ENCODE results near the gene SCT. TPM values are rescaled to one million over a fixed set of nuclear protein-coding genes. Genes with fewer than 3 reads are reported as not detected.
"Not testable (repeated sequence)": the region's sequence is repeated elsewhere in the genome, so short reads cannot be mapped to it uniquely, and the experiment has no call there.

Gene SCT
- polyA plus RNA-seq, 3 donors from 2014 or later: not detected

- no peak for DNase-seq
- no peak overlapping the region for H3K4me3 Mint-ChIP-seq
- no peaks in the 10 kb centered on the region for H3K27me3 Mint-ChIP-seq (ENCODE audit: low read depth in 3 of 3)
- no peak overlapping the region for H3K27ac Mint-ChIP-seq
- no peaks in the 10 kb centered on the region for H3K4me1 Mint-ChIP-seq
- H3K9me3 Mint-ChIP-seq: no peaks in the 10 kb centered on the region
- H3K36me3 Mint-ChIP-seq: peaks cover 0 to 6% (median 0%) of the 10 kb centered on the region in 3 donors
Observed at GRCh38 chr11:655036-655726, 28.2 kb upstream of the SCT start.

DNA sequence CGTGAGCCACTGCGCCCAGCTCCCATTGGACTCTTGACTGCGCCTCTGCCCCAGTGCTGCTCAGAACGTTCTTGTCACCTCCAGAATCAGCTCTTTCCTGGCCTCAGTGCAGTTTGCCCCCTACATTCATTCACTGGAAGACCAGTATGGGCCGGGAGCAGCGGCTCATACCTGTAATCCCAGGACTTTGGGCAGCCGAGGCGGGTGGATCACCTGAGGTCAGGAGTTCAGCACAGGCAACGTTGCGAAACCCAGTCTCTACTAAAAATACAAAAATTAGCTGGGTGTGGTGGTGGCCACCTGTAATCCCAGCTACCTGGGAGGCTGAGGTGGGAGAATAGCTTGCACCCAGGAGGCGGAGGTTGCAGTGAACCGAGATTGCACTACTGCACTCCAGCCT lies 27.5 kb upstream of the SCT start:
- not testable (repeated sequence) for H3K27ac Mint-ChIP-seq; H3K27me3 Mint-ChIP-seq (ENCODE audit: low read depth in 3 of 3); H3K4me1 Mint-ChIP-seq; H3K4me3 Mint-ChIP-seq; H3K36me3 Mint-ChIP-seq; H3K9me3 Mint-ChIP-seq; DNase-seq

DNA sequence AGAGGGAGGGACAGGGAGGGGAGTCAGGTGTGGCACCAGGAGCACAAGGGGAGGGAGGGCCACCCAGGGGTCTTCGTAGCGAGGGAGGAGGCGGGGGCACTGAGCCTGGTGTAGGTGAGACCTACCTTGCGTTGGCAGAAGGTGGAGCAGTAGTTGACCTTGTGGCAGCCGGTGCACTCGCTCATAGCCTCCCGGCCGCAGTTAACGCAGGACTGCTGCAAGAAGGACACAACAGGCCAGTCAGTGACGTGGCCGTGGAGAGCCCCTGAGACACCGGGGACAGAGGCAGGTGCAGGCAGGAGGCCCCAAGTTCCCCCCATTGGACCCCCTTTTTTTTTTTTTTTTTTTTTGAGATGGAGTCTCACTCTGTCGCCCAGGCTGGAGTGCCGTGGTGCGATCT lies 26.9 kb upstream of the SCT start:
- no peak for DNase-seq
- H3K27me3 Mint-ChIP-seq (ENCODE audit: low read depth in 3 of 3): no peaks in the 10 kb centered on the region
- no peaks in the 10 kb centered on the region for H3K4me1 Mint-ChIP-seq
- H3K27ac Mint-ChIP-seq: no peak overlapping the region
- no peaks in the 10 kb centered on the region for H3K9me3 Mint-ChIP-seq
- H3K36me3 Mint-ChIP-seq: peaks cover 0 to 6% (median 0%) of the 10 kb centered on the region in 3 donors
- H3K4me3 Mint-ChIP-seq: no peak overlapping the region

- not testable (repeated sequence) for H3K27ac Mint-ChIP-seq; H3K4me3 Mint-ChIP-seq; H3K4me1 Mint-ChIP-seq; H3K27me3 Mint-ChIP-seq (ENCODE audit: low read depth in 3 of 3); H3K9me3 Mint-ChIP-seq; H3K36me3 Mint-ChIP-seq; DNase-seq
Observed at GRCh38 chr11:653136-653535, 26.2 kb upstream of the SCT start.

GRCh38 chr11:650482-650881 lies 23.5 kb upstream of the SCT start:
- DNase-seq: no peak
- no peaks in the 10 kb centered on the region for H3K9me3 Mint-ChIP-seq
- H3K27ac Mint-ChIP-seq: no peak overlapping the region
- H3K27me3 Mint-ChIP-seq (ENCODE audit: low read depth in 3 of 3): peaks cover 0 to 1% (median 0%) of the 10 kb centered on the region in 3 donors
- H3K36me3 Mint-ChIP-seq: peaks cover 0 to 10% (median 0%) of the 10 kb centered on the region in 3 donors
- H3K4me1 Mint-ChIP-seq: no peaks in the 10 kb centered on the region
- no peak overlapping the region for H3K4me3 Mint-ChIP-seq

GRCh38 chr11:647672-648158 lies 20.7 kb upstream of the SCT start:
- H3K27me3 Mint-ChIP-seq (ENCODE audit: low read depth in 3 of 3); H3K27ac Mint-ChIP-seq; H3K4me1 Mint-ChIP-seq; H3K4me3 Mint-ChIP-seq; DNase-seq; H3K36me3 Mint-ChIP-seq; H3K9me3 Mint-ChIP-seq: not testable (repeated sequence)

- Mint-ChIP-seq H3K4me3 (no peak overlapping the region), H3K27ac (no peak overlapping the region), H3K4me1 (no peaks in the 10 kb centered on the region), H3K27me3 (ENCODE audit: low read depth in 3 of 3) (peaks cover 0 to 4% (median 0%) of the 10 kb centered on the region in 3 donors), H3K36me3 (peaks cover 0 to 4% (median 0%) of the 10 kb centered on the region in 3 donors), H3K9me3 (no peaks in the 10 kb centered on the region)
- no peak for DNase-seq
Observed at GRCh38 chr11:646214-646613, 19.2 kb upstream of the SCT start.

GRCh38 chr11:645536-645935 lies 18.6 kb upstream of the SCT start:
- Mint-ChIP-seq H3K4me3 (no peak overlapping the region), H3K27me3 (ENCODE audit: low read depth in 3 of 3) (peaks cover 0 to 4% (median 0%) of the 10 kb centered on the region in 3 donors), H3K4me1 (no peaks in the 10 kb centered on the region), H3K27ac (no peak overlapping the region), H3K9me3 (no peaks in the 10 kb centered on the region), H3K36me3 (peaks cover 0 to 4% (median 0%) of the 10 kb centered on the region in 3 donors)
- DNase-seq: no peak

DNA sequence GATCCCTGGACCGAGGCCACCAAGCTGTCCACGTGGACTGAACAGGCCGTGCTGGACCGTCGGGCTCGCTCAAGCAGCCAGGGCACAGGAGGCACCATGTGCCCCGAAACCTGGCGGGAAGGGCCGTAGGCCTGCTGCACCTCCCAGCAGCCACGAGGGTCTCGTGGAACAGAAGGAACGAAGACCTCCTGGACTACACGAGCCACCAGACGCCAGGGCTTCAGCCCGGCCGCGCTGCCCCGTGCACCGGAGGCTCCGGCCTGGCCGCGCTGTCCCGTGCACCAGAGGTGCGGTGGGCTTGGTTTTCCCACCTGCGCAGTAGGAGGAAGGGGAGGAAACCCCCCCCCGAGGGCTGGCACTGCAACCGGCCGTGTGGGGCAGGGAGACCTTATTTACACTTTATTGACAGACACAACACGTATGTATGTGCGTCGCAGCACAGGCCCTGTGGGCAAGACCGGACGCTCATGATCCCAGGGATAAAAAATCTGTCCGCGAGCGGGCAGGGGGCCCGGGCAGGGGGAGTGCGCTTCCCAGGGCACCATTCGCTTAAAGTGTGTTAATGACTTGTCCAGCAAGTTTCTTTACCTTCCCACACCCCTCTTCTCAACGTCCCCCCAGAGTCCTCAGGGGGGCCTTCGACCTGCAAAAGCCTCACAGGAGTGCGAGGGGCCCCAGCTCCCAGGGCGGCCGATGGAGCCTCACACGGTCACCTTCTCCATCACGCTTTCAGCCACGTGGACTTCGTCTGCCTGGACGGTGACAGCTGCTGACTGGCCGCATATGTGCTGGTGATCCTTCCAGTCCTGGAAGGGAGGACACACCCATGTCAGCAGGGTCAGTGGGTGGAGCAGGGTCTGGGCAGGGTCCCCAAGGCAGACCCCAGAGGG lies 17.1 kb upstream of the SCT start:
- Mint-ChIP-seq H3K4me3 (no peak overlapping the region), H3K27ac (no peak overlapping the region), H3K27me3 (ENCODE audit: low read depth in 3 of 3) (peaks cover 0 to 4% (median 0%) of the 10 kb centered on the region in 3 donors), H3K9me3 (no peaks in the 10 kb centered on the region), H3K36me3 (peaks cover 0 to 4% (median 0%) of the 10 kb centered on the region in 3 donors), H3K4me1 (peaks cover 0 to 2% of the 10 kb centered on the region in 2 donors)
- DNase-seq: no peak

GRCh38 chr11:643366-643765 lies 16.4 kb upstream of the SCT start:
- no peaks in the 10 kb centered on the region for H3K9me3 Mint-ChIP-seq
- DNase-seq: no peak
- peaks cover 2 to 4% (median 3%) of the 10 kb centered on the region in 3 donors for H3K27me3 Mint-ChIP-seq (ENCODE audit: low read depth in 3 of 3)
- H3K4me3 Mint-ChIP-seq: no peak overlapping the region
- no peak overlapping the region for H3K27ac Mint-ChIP-seq
- H3K4me1 Mint-ChIP-seq: peaks cover 0 to 2% of the 10 kb centered on the region in 2 donors
- no peaks in the 10 kb centered on the region for H3K36me3 Mint-ChIP-seq

GRCh38 chr11:641806-642370 lies 14.9 kb upstream of the SCT start:
- no peak for DNase-seq
- H3K9me3 Mint-ChIP-seq: no peaks in the 10 kb centered on the region
- H3K27me3 Mint-ChIP-seq (ENCODE audit: low read depth in 3 of 3): peaks cover 6 to 8% (median 7%) of the 10 kb centered on the region in 3 donors
- H3K4me3 Mint-ChIP-seq: no peak overlapping the region
- peaks cover 0 to 5% of the 10 kb centered on the region in 2 donors for H3K4me1 Mint-ChIP-seq
- no peak overlapping the region for H3K27ac Mint-ChIP-seq
- H3K36me3 Mint-ChIP-seq: no peaks in the 10 kb centered on the region

DNA sequence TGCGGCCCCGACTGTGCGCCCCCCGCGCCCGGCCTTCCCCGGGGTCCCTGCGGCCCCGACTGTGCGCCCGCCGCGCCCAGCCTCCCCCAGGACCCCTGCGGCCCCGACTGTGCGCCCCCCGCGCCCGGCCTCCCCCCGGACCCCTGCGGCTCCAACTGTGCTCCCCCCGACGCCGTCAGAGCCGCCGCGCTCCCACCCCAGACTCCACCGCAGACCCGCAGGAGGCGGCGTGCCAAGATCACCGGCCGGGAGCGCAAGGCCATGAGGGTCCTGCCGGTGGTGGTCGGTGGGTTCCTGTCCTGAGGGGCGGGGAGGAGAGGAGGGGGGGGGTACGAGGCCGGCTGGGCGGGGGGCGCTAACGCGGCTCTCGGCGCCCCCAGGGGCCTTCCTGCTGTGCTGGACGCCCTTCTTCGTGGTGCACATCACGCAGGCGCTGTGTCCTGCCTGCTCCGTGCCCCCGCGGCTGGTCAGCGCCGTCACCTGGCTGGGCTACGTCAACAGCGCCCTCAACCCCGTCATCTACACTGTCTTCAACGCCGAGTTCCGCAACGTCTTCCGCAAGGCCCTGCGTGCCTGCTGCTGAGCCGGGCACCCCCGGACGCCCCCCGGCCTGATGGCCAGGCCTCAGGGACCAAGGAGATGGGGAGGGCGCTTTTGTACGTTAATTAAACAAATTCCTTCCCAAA lies 13.2 kb upstream of the SCT start:
- Mint-ChIP-seq H3K4me1 (peaks cover 0 to 6% of the 10 kb centered on the region in 2 donors), H3K27me3 (ENCODE audit: low read depth in 3 of 3) (peaks cover 7 to 11% (median 8%) of the 10 kb centered on the region in 3 donors), H3K27ac (no peak overlapping the region), H3K4me3 (peak overlapping the region in 1 of 5 donors; percentile 17), H3K36me3 (no peaks in the 10 kb centered on the region), H3K9me3 (no peaks in the 10 kb centered on the region)
- no peak for DNase-seq

DNA sequence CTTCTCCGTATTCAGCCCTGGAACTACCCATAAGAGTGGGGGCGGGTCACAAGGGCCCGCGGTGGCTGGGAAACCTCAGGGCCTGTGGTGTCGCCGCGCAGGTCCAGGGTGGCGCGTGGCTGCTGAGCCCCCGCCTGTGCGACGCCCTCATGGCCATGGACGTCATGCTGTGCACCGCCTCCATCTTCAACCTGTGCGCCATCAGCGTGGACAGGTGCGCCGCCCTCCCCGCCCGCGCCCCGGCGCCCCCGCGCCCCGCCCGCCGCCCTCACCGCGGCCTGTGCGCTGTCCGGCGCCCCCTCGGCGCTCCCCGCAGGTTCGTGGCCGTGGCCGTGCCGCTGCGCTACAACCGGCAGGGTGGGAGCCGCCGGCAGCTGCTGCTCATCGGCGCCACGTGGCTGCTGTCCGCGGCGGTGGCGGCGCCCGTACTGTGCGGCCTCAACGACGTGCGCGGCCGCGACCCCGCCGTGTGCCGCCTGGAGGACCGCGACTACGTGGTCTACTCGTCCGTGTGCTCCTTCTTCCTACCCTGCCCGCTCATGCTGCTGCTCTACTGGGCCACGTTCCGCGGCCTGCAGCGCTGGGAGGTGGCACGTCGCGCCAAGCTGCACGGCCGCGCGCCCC lies 12.5 kb upstream of the SCT start:
- Mint-ChIP-seq H3K4me1 (peaks cover 0 to 6% of the 10 kb centered on the region in 2 donors), H3K27ac (no peak overlapping the region), H3K27me3 (ENCODE audit: low read depth in 3 of 3) (peaks cover 8 to 11% (median 10%) of the 10 kb centered on the region in 3 donors), H3K9me3 (no peaks in the 10 kb centered on the region), H3K4me3 (no peak overlapping the region), H3K36me3 (no peaks in the 10 kb centered on the region)
- no peak for DNase-seq

All from immature natural killer cell (primary cell).